ENCODE data around the gene FREY1.

DNA sequence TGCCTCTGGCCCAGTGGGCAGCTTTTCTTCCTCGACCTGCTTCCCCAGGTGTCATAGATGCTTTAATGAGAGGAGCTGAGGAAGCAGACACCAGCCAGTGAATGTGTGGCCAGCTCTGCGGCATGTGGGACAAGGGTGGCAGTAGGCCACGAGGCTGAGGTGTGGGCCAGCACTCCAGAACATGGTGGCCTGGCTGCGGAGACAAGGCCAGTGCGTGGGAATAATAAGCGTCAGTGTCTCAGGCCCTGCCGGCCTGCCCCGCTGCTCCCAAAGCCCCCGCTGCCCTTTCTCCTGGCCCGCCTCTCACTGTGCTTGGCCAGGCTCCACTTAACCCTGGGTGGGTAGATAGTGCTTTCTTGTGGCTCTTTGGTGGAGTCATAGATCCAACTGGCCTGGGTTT lies 19.5 kb downstream of the FREY1 start:
- TF ChIP-seq, protein P1, sequence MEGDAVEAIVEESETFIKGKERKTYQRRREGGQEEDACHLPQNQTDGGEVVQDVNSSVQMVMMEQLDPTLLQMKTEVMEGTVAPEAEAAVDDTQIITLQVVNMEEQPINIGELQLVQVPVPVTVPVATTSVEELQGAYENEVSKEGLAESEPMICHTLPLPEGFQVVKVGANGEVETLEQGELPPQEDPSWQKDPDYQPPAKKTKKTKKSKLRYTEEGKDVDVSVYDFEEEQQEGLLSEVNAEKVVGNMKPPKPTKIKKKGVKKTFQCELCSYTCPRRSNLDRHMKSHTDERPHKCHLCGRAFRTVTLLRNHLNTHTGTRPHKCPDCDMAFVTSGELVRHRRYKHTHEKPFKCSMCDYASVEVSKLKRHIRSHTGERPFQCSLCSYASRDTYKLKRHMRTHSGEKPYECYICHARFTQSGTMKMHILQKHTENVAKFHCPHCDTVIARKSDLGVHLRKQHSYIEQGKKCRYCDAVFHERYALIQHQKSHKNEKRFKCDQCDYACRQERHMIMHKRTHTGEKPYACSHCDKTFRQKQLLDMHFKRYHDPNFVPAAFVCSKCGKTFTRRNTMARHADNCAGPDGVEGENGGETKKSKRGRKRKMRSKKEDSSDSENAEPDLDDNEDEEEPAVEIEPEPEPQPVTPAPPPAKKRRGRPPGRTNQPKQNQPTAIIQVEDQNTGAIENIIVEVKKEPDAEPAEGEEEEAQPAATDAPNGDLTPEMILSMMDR (IDR thresholded peaks at IDR 0.05) = no peak
- no peak for TF ChIP-seq EZH2 (IDR thresholded peaks at IDR 0.05; ENCODE audit: borderline replicate concordance, insufficient read depth, low read depth, low read length, poor library complexity, severe bottlenecking)

Data from B cell (primary cell).